Measurements from ENCODE around the gene ANKRD13D. TPM values are rescaled to one million over a fixed set of nuclear protein-coding genes. Genes with fewer than 3 reads are reported as not detected.

ANKRD13D gene
- total RNA-seq, 2 experiments from 2014 or later: 148 to 172 TPM

DNA sequence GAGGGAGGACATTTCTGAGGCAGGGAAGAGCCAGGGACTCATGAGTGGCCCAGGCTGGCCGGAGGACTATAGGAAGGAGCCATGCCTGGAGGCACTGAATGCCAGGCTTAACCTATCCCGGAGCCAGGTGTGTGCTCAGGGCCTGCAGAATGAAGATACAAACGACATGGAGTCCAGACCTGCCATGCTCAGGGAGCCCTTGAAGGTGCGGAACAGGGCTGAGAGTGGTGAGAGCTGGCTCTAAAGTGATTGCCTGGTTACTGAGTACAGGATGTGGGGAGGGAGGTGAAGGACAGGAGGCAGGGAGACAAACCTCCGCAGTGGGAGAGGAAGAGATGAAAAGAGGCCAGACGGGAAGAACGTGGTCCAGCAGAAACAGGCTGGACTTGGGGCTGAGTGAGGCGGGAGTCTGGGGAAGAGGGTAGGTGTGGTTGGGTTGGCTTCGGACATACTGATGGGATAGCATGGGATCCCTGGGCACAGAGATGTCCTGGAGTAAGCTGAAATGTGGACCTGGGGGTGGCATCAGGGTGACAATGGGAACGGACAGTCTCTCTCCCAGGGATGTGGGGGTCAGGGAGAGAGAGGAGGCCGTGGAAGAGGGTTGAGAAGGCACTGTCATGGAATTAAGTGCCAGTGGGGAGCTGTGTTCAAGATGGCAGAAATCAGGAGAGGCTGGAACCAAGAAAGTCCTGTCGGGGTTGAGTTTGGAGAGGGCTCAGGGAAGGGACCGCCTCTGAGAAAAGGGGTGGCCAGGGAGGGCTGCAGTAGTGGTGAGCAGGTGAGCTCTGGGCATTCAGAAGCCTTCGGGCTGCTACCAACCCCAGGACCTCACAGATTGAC lies 1.5 kb upstream of the ANKRD13D start:
- H3K27ac Mint-ChIP-seq: peak overlapping the region; percentile 96
- H3K27me3 Mint-ChIP-seq: no peaks in the 10 kb centered on the region
- H3K36me3 Mint-ChIP-seq: peaks cover 42% of the 10 kb centered on the region
- peak; percentile 24 for ATAC-seq
- peak overlapping the region; percentile 63 for H3K4me3 Mint-ChIP-seq
- CTCF ChIA-PET: interaction anchor here (0.9 to 15.2 kb wide), 11 partner anchors 9 to 215 kb away, joined by 3 to 137 read pairs (median 6); partner anchors contain the start of gene GRK2
- no peaks in the 10 kb centered on the region for H3K9me3 Mint-ChIP-seq (ENCODE audit: low read depth)
- peak; percentile 80 for DNase-seq
- H3K4me1 Mint-ChIP-seq: peaks cover 63% of the 10 kb centered on the region

DNA sequence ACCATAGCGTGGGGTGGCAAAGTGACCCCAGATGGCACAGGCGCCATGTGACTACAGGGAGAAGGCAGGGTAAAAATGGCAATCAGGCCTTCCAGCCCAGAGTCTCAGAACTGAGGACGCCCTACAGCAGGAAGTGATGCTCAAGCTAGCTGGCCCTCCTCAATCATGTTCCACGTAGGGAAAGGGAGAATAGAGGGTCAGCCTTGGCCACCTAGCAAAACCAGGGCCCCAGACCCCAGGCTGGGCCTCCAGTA lies 978 bp upstream of the ANKRD13D start:
- no peaks in the 10 kb centered on the region for H3K9me3 Mint-ChIP-seq (ENCODE audit: low read depth)
- H3K4me1 Mint-ChIP-seq: peaks cover 68% of the 10 kb centered on the region
- no peak for ATAC-seq
- CTCF ChIA-PET: interaction anchor here (0.9 to 15.2 kb wide), 12 partner anchors 10 to 216 kb away, joined by 3 to 137 read pairs (median 5); partner anchors contain the start of gene GRK2
- peaks cover 47% of the 10 kb centered on the region for H3K36me3 Mint-ChIP-seq
- peak overlapping the region; percentile 63 for H3K4me3 Mint-ChIP-seq
- no peaks in the 10 kb centered on the region for H3K27me3 Mint-ChIP-seq
- no peak for DNase-seq
- H3K27ac Mint-ChIP-seq: peak overlapping the region; percentile 96

GRCh38 chr11:67288452-67289225 lies 464 bp upstream of the ANKRD13D start:
- peaks cover 50% of the 10 kb centered on the region for H3K36me3 Mint-ChIP-seq
- H3K27me3 Mint-ChIP-seq: no peaks in the 10 kb centered on the region
- DNase-seq (peak; percentile 96), ATAC-seq (peak; percentile 75)
- H3K4me3 Mint-ChIP-seq: peak overlapping the region; percentile 63
- CTCF ChIA-PET: interaction anchor here (0.9 to 15.2 kb wide), 15 partner anchors 10 to 125 kb away, joined by 3 to 137 read pairs (median 5); partner anchors contain the start of genes GRK2 and SSH3
- no peaks in the 10 kb centered on the region for H3K9me3 Mint-ChIP-seq (ENCODE audit: low read depth)
- peak overlapping the region; percentile 96 for H3K27ac Mint-ChIP-seq
- H3K4me1 Mint-ChIP-seq: peaks cover 69% of the 10 kb centered on the region

DNA sequence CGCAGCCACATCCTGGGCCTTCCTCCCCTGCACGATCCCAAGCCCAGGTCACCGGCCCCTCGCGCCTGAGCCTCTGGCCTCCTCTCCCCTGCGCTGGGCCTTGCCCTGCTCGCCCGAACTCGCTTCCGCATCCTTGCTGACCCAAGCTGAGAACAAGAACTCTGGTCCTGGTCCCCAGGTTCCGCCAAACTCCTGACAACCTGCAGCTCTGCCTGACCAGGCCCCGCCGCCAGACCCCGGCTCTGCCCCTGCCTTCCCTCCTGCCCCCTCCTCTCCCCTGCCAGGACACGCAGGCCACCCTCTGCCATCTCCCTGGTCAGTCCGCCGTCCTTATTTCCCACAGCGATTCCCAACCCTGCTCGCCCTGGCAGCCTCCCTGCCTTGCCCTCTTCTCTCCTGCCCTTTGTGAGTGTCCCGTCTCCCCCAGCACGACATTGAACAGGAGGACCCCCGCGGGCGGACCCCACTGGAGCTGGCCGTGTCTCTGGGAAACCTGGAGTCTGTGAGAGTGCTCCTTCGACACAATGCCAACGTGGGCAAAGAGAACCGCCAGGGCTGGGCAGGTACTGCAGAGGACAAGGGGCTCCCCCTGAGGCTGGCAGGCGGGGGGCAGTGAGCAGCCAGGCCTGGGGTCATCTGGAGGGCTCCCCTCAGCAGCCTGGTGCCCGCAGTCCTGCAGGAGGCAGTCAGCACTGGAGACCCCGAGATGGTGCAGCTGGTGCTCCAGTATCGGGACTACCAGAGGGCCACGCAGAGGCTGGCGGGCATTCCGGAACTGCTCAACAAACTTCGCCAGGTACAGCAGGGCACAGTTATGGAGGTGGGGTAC lies 762 bp downstream of the ANKRD13D start:
- Mint-ChIP-seq H3K4me3 (peak overlapping the region; percentile 95), H3K9me3 (ENCODE audit: low read depth) (no peaks in the 10 kb centered on the region), H3K27ac (peak overlapping the region; percentile 90), H3K4me1 (peaks cover 68% of the 10 kb centered on the region), H3K27me3 (no peaks in the 10 kb centered on the region), H3K36me3 (peaks cover 57% of the 10 kb centered on the region)
- ATAC-seq: peak; percentile 3
- CTCF ChIA-PET: interaction anchor here (1.3 to 15.2 kb wide), 8 partner anchors 12 to 92 kb away, joined by 3 to 137 read pairs (median 20); partner anchors contain the start of genes GRK2 and SSH3
- DNase-seq: no peak

- Mint-ChIP-seq H3K4me1 (peaks cover 65% of the 10 kb centered on the region), H3K4me3 (peak overlapping the region; percentile 95), H3K36me3 (peaks cover 63% of the 10 kb centered on the region), H3K9me3 (ENCODE audit: low read depth) (no peaks in the 10 kb centered on the region), H3K27ac (no peak overlapping the region), H3K27me3 (no peaks in the 10 kb centered on the region)
- CTCF ChIA-PET: interaction anchor here (1.2 to 15.2 kb wide), 5 partner anchors 20 to 92 kb away, joined by 3 to 137 read pairs (median 32); partner anchors contain the start of gene GRK2
- DNase-seq: no peak
- ATAC-seq: no peak
These were observed 1.7 kb downstream of the ANKRD13D start for GRCh38 chr11:67290801-67291200.

GRCh38 chr11:67291481-67292381 lies 2.6 kb downstream of the ANKRD13D start:
- H3K27ac Mint-ChIP-seq: no peak overlapping the region

GRCh38 chr11:67292671-67293070 lies 3.6 kb downstream of the ANKRD13D start:
- Mint-ChIP-seq H3K4me1 (peaks cover 50% of the 10 kb centered on the region), H3K4me3 (no peak overlapping the region), H3K27ac (peak overlapping the region; percentile 60), H3K27me3 (no peaks in the 10 kb centered on the region), H3K9me3 (ENCODE audit: low read depth) (peaks cover 8% of the 10 kb centered on the region), H3K36me3 (peaks cover 69% of the 10 kb centered on the region)
- ATAC-seq: no peak
- DNase-seq: no peak
- CTCF ChIA-PET: interaction anchor here (1.6 to 15.2 kb wide), 5 partner anchors 10 to 27 kb away, joined by 4 to 137 read pairs (median 8); partner anchors contain the start of genes GRK2 and SSH3

More at GRCh38 chr11:67291481-67292381, 2.6 kb downstream of the ANKRD13D start:
- Mint-ChIP-seq H3K4me3 (no peak overlapping the region), H3K9me3 (ENCODE audit: low read depth) (peaks cover 5% of the 10 kb centered on the region), H3K4me1 (peaks cover 59% of the 10 kb centered on the region), H3K27me3 (no peaks in the 10 kb centered on the region), H3K36me3 (peaks cover 70% of the 10 kb centered on the region)
- CTCF ChIA-PET: interaction anchor here (0.7 to 15.2 kb wide), 7 partner anchors 21 to 115 kb away, joined by 3 to 137 read pairs (median 8); partner anchors contain the start of gene GRK2
- ATAC-seq (no peak), DNase-seq (no peak)

DNA sequence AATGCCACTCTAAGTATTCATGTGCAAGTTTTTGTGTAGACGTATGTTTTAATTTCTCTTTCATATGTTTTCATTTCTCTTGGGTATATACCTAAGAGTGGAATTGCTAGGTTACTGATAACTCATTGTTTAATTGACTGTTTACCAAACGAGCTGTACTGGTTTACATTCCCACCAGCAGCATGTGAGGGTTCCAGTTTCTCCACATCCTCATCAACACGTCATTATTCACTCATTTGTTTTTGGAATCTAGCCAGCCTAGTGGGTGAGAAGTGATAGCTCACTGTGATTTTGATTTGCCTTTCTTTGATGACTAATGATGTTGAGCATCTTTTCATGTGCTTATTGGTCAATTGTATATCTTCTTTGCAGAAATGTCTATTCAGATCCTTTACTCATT lies 4.0 kb downstream of the ANKRD13D start:
- no peak for ATAC-seq

DNA sequence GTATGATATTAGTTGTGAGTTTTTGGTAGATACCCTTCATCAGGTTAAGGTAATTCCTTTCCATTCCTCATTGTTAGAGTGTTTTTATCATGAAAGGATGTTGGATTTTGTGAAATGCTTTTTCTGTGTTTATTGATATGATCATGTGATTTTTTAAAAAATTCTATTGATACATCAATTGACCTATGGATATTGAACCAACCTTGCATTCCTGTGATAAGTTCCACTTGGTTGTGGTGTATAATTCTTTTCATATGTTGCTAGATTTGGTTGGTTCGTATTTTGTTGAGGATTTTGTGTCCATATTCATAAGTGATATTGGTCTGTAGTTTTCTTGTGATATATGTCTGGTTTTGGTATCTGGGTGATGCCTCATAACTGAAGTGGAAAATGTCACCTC lies 6.7 kb downstream of the ANKRD13D start:
- DNase-seq (no peak), ATAC-seq (no peak)
- peaks cover 80% of the 10 kb centered on the region for H3K36me3 Mint-ChIP-seq
- H3K27ac Mint-ChIP-seq: peak overlapping the region; percentile 15
- CTCF ChIA-PET: interaction anchor here (2.2 to 15.2 kb wide), 2 partner anchors 22 to 25 kb away, joined by 8 to 137 read pairs; partner anchors contain the start of gene GRK2
- H3K4me1 Mint-ChIP-seq: peaks cover 35% of the 10 kb centered on the region
- H3K9me3 Mint-ChIP-seq (ENCODE audit: low read depth): peaks cover 8% of the 10 kb centered on the region
- no peak overlapping the region for H3K4me3 Mint-ChIP-seq
- H3K27me3 Mint-ChIP-seq: no peaks in the 10 kb centered on the region

More for the DNA sequence above, 4.0 kb downstream of the ANKRD13D start:
- H3K4me3 Mint-ChIP-seq: no peak overlapping the region
- peaks cover 45% of the 10 kb centered on the region for H3K4me1 Mint-ChIP-seq
- peak overlapping the region; percentile 60 for H3K27ac Mint-ChIP-seq
- peaks cover 72% of the 10 kb centered on the region for H3K36me3 Mint-ChIP-seq
- no peak for DNase-seq
- CTCF ChIA-PET: interaction anchor here (0.6 to 15.2 kb wide), 6 partner anchors 10 to 28 kb away, joined by 3 to 137 read pairs (median 6); partner anchors contain the start of genes GRK2 and SSH3
- H3K27me3 Mint-ChIP-seq: no peaks in the 10 kb centered on the region
- peaks cover 8% of the 10 kb centered on the region for H3K9me3 Mint-ChIP-seq (ENCODE audit: low read depth)

DNA sequence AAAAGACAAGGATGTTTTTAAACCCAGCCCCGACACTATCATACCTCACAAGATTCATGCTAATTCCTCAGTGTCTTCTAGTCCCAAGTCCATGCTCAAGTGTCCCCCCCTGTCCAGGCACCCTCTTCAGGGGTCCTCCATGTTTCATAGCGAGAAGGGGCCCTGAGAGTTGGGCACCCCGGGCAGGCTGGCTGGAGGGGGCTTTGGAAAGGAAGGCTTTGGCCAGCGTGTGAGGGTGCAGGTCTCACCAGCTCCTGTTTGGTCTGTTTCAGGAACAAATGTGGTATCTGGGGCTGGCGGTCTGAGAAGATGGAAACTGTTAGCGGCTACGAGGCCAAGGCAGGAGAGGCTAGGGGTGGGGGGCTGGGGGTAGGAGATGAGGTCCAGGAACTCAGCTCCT lies 9.7 kb downstream of the ANKRD13D start:
- DNase-seq (no peak), ATAC-seq (no peak)
- CTCF ChIA-PET: interaction anchor here (1.6 to 1.8 kb wide), 3 partner anchors 11 to 28 kb away, joined by 4 to 10 read pairs (median 6); no protein-coding TSS in a partner anchor
- Mint-ChIP-seq H3K27me3 (no peaks in the 10 kb centered on the region), H3K4me3 (no peak overlapping the region), H3K36me3 (peaks cover 55% of the 10 kb centered on the region), H3K27ac (no peak overlapping the region), H3K4me1 (peaks cover 15% of the 10 kb centered on the region), H3K9me3 (ENCODE audit: low read depth) (peaks cover 8% of the 10 kb centered on the region)

GRCh38 chr11:67299471-67300191 lies 10.5 kb downstream of the ANKRD13D start:
- ATAC-seq (no peak), DNase-seq (no peak)
- H3K27me3 Mint-ChIP-seq: no peaks in the 10 kb centered on the region
- no peak overlapping the region for H3K4me3 Mint-ChIP-seq
- H3K36me3 Mint-ChIP-seq: peaks cover 47% of the 10 kb centered on the region
- H3K4me1 Mint-ChIP-seq: peaks cover 14% of the 10 kb centered on the region
- H3K9me3 Mint-ChIP-seq (ENCODE audit: low read depth): peaks cover 8% of the 10 kb centered on the region
- CTCF ChIA-PET: interaction anchor here (1.6 to 1.8 kb wide), 3 partner anchors 12 to 29 kb away, joined by 4 to 10 read pairs (median 6); no protein-coding TSS in a partner anchor
- no peak overlapping the region for H3K27ac Mint-ChIP-seq
